ENCODE measurements around the gene RTN1.
"Not testable (repeated sequence)": the region's sequence is repeated elsewhere in the genome, so short reads cannot be mapped to it uniquely, and the experiment has no call there.

The RTN1 gene

GRCh38 chr14:59656473-59656872 is 214.1 kb downstream of the RTN1 start:
- DNase-seq (ENCODE audit: low read depth) = no peak
- TF ChIP-seq CTCF (IDR thresholded peaks at IDR 0.05; ENCODE audit: control insufficient read depth, extremely low read depth, insufficient read depth) = no peak
- H3K4me3 ChIP-seq (ENCODE audit: low read depth, low read length) = no peak overlapping the region

- H3K4me3 ChIP-seq (ENCODE audit: low read depth, low read length); DNase-seq (ENCODE audit: low read depth): not testable (repeated sequence)
These were observed 216.4 kb downstream of the RTN1 start for GRCh38 chr14:59654131-59654530.

GRCh38 chr14:59646832-59647231 is 223.7 kb downstream of the RTN1 start:
- not testable (repeated sequence) for DNase-seq (ENCODE audit: low read depth); H3K4me3 ChIP-seq (ENCODE audit: low read depth, low read length)

GRCh38 chr14:59638885-59639284 is 231.7 kb downstream of the RTN1 start:
- DNase-seq (ENCODE audit: low read depth) = no peak
- no peak for TF ChIP-seq CTCF (IDR thresholded peaks at IDR 0.05; ENCODE audit: control insufficient read depth, extremely low read depth, insufficient read depth)

GRCh38 chr14:59634617-59635016 is 236.0 kb downstream of the RTN1 start:
- TF ChIP-seq CTCF (IDR thresholded peaks at IDR 0.05; ENCODE audit: control insufficient read depth, extremely low read depth, insufficient read depth) = no peak
- H3K4me3 ChIP-seq (ENCODE audit: low read depth, low read length) = no peak overlapping the region
- DNase-seq (ENCODE audit: low read depth) = no peak

More at GRCh38 chr14:59638885-59639284, 231.7 kb downstream of the RTN1 start:
- H3K4me3 ChIP-seq (ENCODE audit: low read depth, low read length) = no peak overlapping the region

- DNase-seq (ENCODE audit: low read depth) = peak; percentile 40
- no peak overlapping the region for H3K4me3 ChIP-seq (ENCODE audit: low read depth, low read length)
- TF ChIP-seq CTCF (IDR thresholded peaks at IDR 0.05; ENCODE audit: control insufficient read depth, extremely low read depth, insufficient read depth) = no peak
These were observed 237.1 kb downstream of the RTN1 start for GRCh38 chr14:59633486-59633885.

- TF ChIP-seq CTCF (IDR thresholded peaks at IDR 0.05; ENCODE audit: control insufficient read depth, extremely low read depth, insufficient read depth) = peak; percentile 68
- no peak overlapping the region for H3K4me3 ChIP-seq (ENCODE audit: low read depth, low read length)
- peak; percentile 82 for DNase-seq (ENCODE audit: low read depth)
These were observed 238.2 kb downstream of the RTN1 start for GRCh38 chr14:59632381-59632780.

GRCh38 chr14:59631237-59631636 is 239.3 kb downstream of the RTN1 start:
- TF ChIP-seq CTCF (IDR thresholded peaks at IDR 0.05; ENCODE audit: control insufficient read depth, extremely low read depth, insufficient read depth) = peak; percentile 13; the same call in 1 of the 2 replicates
- no peak overlapping the region; the same call in 1 of the 2 replicates for H3K4me3 ChIP-seq (ENCODE audit: low read depth, low read length)
- DNase-seq (ENCODE audit: low read depth) = no peak

Measured in LNCaP clone FGC (cell line).